GM03348 (cell line): ENCODE measurements around the gene RBM33.

ENCODE experiments used
- DNase-seq: peaks from one replicate; pipeline ENCODE4 v3.0.0; 2012; ENCODE audit warnings: low spot score

Gene RBM33

DNA sequence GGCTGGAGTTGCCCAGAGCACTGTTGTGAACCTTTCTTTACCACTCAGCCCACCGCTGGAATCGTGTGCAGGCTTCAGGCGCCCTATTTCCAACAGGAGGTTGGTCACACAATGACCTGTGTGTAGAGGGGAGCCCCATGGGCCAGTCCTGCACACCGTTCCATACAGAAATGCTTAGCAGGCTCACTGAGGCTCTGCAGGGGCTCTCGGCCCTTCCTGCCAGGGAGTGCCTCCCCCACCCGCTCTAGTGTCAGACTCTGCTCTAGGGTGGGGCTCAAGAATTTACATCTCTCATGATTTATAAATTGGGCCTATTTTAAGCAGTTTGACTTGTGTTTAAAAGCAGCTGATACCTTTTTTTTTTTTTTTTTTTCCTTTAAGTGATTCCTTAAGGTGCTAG is 125.8 kb downstream of the RBM33 start:
- DNase-seq = no peak

DNA sequence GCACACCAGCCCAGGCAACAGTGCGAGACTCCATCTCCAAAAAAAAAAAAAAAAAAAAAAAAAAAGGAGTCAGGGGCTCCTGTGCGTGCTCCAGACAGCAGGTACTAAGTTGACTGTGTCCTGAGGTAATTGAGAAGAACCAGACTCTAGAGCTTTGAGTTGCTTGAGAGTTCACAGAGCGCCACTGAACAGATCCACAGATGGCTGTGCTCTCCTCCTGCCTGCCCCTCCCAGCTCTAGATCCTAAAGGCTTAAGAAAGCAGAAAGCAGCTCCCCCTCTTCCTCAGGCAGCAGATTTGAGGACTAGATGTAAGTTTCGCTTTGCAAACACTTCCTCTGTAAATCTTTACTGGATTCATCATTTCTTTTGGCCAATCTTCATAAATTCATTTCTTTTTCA is 129.1 kb downstream of the RBM33 start:
- no peak for DNase-seq

DNA sequence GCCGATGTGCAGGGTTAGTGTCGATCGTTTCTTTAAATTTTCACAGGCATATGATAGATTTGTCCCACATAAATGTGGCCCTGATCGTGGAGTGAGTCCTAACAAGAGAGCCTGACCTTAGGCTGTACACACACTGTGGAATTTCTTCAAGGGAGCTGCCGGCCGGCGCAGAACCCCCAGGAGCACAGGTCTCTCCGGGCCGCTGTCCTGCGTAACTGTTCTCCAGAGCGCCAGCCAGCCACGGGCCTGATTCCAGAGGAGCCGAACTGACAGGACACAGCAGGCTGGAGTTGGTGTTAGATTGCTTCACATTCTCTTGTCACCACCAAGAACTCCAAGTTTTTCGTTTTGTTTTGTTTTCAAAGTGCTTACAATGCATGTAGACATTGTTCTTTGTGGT is 130.5 kb downstream of the RBM33 start:
- DNase-seq = no peak

DNA sequence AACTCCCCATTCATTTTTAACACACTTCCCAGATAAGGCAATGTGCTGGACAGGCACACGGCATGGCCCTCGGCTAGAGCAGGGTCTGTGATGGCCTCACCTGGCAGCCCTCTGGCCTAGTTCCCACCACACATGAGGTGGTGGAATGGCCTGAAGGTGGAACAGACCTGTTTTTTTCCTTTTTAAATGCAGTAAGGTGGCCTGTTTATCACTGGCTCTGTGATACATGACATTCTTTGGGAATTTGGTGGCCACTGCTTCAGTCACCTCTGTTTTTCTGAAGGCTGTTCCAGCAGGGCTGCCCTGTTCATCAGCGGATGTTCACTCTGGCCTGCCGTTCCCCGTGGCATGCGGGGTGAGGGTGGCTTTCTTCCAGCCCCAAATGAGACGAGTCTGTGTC is 131.2 kb downstream of the RBM33 start:
- no peak for DNase-seq

DNA sequence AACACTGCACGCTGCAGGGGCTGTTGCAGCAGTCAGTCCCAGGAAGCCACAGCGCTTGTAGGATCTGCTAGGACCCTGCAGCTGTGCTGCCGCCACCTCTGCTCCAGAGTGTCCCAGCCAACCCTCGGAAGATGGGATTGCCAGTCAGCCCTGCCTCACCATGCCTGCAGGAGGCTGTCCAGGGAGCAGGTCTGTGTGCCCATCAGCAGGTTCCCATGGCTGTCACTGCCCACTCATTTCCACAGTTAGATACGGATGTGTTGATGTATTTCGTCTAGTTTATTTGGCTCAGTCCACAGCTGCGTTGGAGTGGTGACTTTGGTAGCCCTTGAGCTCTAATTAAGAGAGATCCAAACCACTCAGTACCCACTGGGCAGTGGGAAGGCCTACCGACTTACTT is 132.1 kb downstream of the RBM33 start:
- DNase-seq = no peak

DNA sequence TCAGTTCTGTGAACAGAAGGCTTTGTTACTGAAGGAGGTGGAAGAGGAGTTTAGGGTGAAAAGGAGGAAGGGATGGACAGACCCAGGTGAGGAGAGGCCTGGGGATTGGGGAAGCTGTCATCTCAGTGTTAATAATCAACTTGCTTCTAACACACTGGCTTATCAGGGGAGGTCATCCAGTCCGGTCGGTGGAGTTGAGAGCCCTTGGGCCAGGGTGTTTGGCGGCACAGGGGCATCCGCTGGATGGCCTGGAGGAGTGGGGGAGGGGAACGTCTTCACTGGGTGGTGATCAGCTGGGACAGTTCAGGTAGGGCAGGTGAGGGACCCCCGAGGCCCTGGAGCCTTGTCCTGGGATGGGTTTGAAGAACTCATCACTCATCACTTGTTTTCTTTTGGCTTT is 133.9 kb downstream of the RBM33 start:
- DNase-seq = no peak

DNA sequence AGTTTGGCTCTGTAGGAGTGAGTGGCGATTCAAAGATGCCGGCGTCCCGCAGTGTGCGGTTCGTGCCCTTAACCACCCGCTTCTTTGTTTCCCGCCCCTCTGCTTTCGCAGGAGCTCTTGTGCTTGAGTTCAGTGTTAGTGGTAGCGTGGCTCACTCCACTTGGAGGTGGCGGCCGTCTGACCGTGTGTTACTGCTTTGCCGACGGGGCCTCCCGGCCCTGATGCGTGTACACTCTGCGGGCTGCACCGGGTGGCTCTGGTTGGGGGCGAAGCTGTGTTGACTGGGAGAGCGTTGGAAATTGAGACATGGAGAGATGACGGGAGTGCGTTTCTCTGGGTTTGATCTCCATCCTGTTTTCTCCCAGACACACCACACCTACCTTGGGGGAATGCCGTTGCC is 136.4 kb downstream of the RBM33 start:
- DNase-seq = no peak

DNA sequence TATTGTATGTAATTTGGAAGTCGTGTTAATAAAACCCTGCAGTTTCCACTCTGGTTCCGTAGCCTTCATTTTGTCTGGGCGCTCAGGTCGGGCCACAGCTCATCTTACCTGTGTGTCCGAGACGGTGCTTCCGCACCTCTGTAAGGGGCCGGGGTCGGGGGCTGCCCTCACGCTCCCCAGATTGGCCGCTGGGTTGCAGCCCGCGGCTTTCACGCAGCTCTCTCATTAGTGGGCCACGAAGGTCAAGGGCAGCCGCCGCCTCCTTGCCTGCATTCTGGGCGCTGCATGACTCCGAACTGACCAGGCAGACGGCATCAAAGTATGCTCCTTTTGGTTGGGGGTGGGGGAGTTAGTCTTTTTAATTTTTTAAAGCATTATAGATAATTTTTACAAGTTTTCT is 137.0 kb downstream of the RBM33 start:
- DNase-seq = no peak

DNA sequence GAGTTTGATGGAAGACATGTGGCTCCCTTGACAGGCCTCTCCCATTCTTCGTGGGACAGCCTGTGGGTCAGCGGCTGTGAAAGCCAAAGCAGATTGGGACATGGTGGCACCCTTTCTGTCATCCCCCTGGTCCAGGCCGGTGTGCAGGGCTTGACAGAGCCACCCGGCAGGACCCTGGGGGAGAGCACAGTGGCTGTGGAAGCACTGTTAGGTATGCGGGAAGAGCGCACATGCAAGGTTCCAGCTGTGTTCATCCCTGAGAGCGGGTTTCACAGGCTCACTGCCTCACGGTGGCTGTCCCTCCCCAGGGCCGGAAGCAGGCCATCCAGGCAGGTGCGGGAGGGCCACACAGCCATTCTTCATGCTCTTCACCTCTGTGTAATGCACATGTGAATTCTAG is 138.0 kb downstream of the RBM33 start:
- no peak for DNase-seq

DNA sequence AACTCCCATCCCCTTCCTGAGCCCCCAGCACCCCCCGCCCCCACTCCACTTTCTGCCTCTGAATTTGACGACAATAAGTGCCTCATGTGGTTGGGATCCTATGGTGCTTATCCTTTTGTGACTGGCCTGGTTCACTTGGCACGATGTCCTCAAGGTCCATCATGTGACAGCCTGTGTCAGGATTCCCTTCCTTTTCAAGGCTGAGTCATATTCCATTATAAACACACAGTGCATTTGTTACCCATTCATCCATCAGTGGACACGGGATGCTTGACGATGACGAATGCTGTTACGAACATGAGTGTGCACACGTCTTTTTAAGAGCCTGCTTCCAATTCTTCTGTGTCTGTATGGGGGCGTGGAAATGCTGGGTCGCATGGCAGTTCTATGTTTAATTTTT is 141.1 kb downstream of the RBM33 start:
- DNase-seq = no peak

DNA sequence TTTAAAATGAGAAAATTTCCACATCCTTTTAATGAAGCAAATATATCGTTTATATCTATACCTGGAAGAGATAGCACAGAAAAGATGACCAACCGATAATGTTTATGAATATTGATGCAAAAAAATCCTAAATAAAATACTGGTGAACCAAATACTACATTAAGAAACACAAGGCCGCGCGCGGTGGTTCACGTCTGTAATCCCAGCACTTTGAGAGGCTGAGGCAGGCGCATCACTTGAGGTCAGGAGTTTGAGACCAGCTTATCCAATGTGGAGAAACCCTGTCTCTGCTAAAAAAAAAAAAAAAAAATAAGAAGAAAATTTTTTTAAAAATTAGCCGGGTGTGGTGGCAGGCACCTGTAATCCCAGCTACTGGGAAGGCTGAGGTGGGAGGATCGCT is 142.0 kb downstream of the RBM33 start:
- no peak for DNase-seq

DNA sequence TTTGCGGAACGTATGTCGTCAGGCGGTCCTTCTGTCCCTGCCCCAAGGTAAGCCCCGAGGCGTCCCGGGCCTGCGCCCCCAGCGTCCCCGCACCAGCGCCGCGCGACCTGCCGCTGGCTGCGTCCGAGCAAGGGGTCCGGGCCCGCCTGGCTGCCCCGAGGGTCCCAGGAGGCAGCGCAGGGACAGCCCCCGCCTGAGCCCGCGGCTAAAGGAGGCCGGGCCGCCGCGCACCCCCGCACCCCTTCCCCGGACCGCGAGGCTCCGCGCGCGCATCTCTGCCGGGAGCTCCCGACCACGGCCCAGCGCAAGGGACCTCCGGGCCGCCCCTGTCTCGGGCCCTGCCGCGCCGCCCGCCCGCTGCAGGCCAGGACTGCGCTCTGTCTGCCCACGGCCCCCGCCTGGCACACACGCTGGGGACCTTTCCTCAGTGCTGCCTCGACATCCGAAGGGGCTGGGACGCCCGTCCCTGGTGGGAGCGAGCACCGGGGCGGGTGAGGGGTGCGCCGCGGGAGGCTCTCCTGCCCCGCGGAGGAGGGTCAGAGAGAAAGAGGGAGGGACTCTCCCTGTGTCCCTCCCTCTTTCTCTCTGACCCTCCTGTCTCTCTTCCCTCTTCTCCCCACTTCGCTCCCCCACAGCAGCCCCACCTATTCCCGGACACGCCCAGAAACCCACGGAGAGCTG is 142.8 kb downstream of the RBM33 start:
- DNase-seq = peak; percentile 79

DNA sequence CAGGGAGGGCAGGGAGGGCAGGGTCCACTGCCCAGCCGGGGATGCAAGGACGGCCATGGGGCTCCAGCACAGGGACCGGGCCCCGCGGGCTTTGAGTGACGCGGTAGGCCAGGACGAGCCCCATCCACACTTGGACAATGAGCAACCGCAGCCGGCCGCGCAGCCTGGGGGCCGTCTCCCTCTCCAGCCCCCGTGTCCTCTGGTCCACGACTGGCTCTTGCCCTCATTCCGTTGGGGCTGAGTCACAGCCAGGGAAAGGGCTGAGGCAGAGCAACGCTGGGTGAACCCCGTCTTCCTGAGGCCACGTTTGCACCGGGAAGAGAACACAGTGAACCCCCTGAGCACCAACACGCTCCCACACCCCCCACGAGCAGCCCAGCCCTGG is 144.1 kb downstream of the RBM33 start:
- no peak for DNase-seq

DNA sequence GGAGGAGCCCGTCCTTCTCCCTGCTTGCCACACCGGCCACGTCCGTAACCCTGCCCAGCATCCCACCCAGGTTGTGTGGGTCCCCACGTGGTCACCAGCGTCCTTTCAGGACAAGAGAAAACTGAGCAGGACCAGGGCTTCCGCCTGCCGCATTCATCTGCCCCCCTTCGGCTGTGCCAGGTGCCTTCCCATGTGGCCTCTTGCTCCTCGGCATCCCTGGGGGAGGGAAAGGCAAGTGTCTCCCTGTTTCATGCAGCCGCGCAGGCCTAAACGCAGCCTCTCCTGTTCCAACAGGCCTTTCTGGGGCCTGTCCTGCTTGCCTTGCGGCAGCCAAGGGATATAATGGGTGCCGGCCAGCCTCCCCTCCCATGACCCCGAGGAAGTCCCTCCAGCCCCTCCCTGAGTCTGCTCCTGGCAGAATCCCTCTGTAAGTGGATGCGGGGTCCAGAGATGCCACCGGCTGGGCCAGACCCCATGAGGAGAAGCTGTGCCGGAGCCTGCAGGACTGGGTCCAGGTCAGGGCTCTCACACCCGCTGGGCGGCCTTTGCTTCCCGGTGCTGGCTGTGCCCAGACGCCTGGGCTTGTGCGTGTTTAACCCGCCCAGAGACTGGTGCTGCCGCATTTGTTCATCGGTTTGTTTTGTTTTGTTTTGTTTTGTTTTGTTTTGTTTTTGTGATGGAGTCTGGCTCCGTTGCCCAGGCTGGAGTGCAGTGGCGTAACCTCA is 144.7 kb downstream of the RBM33 start:
- DNase-seq = no peak

DNA sequence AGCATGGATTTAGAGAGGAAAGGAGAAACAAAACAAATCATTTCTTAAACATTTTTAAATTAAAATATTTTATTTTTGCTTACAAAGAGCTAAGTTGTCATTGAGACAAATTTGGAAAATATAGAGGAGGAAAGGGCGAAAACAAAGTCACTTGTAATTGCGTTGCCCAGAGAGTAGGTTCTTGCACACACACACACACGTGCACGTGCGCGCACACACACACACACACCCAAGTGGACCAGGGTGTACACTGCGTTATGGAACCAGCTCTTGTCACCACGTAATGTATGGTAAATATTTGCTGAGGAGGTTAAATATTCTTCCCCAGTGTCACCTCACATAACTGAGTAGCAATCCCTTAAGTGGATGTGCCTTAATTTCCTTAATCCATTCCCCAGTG is 146.2 kb downstream of the RBM33 start:
- DNase-seq = no peak

DNA sequence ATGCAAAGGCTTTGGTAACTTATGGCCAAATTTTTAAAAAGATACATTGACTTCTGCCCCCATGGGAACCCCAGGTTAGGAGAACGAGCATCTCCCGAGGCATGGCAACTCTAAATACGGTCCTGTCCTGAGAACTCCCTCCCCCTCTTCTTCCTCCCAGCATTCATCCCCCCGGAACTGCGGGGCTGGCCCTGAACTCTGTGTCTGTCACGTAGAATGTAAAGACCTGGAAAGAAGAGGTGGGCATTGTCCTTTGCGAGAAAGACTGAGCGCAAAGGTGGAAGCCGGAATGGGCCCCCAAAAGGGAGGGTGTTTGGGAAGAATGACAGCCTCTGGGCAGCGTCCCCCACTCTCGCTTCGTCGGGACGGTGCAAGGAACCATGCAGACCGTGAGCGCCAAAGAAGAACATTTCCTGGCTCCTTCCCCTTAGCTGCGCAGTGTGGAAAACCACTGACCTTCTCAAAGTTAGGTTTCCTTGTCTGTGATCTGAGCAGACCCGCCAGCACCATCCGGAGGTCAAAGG is 146.8 kb downstream of the RBM33 start:
- DNase-seq = no peak

DNA sequence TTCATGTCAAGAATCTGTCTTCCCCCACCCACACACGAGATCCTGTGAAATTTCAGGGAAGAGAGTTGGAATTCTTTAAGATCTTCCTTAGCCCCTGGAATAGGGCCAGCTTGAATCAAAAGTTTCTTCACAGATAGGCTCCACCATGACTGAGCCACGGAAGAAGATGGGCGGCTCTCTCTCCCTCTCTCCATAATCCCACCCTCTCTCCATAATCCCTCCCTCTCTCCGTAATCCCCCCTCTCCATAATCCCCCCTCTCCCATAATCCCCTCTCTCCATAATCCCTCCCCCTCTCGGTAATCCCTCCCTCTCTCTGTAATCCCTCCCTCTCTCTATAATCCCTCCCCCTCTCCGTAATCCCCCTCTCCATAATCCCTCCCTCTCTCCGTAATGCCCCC is 147.4 kb downstream of the RBM33 start:
- no peak for DNase-seq

DNA sequence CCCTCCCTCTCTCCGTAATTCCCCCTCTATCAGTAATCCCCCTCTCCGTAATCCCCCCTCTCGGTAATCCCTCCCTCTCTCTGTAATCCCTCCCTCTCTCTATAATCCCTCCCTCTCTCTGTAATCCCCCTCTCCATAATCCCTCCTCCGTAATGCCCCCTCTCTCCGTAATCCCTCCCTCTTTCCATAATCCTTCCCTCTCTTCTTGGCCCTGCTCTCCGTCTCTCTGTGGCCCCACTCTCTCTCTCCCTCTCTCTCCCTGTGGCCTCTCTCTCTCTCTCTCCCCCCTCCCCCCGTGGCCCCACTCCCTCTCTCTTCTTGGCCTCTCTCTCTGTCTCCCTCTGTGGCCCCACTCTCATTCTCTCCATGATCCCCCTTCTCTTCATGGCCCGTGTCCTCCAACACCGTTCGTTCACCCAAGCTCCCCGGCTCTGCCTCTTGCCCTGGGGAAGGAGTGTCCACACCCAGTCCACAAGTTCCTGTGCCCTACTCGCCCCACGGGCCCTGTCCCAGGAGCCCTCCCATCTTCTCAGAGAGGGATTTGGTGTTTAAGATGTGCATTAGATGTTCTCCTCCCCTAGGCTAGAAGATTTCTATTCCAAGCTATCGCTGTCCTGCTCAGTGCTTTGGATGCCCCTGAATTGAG is 148.0 kb downstream of the RBM33 start:
- no peak for DNase-seq

DNA sequence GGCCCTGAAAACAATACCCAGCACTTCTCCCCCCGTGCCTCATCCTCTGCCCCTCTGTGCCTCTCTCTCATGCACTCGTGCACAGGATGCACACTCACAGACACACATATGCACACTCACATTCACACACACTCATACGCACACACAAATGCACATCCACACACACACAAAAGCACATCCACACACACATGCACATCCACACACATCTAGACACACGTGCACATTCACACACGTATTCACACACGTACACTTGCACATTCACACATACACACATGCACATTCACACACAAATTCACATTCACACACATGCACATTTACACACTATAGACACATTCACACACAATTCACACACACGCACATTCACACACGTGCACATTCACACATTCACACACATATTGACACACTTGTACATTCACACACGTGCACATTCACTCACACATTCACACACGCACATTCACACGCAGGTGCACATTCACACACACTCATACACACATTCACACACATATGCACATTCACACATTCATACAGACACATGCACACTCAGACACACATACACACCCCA is 148.6 kb downstream of the RBM33 start:
- DNase-seq = no peak

DNA sequence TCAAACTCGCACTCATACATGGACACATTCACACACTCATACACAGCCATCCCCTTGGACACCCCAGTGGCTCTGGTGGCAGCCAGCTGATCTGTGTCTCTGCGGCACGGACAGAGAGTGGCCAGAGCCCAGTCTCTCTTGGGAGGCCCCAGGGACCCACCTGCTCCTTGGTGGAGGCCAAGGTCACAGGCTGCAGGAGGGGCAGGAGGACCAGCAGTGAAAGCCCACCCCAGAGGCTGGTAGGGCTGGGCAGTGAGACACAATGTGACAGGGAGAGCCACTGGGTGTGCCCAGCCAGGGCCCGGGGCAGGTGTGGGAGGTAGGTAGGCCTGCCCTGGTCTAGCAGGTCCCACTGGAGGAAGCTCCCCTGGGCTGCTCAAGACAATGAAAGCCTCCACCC is 149.3 kb downstream of the RBM33 start:
- no peak for DNase-seq

DNA sequence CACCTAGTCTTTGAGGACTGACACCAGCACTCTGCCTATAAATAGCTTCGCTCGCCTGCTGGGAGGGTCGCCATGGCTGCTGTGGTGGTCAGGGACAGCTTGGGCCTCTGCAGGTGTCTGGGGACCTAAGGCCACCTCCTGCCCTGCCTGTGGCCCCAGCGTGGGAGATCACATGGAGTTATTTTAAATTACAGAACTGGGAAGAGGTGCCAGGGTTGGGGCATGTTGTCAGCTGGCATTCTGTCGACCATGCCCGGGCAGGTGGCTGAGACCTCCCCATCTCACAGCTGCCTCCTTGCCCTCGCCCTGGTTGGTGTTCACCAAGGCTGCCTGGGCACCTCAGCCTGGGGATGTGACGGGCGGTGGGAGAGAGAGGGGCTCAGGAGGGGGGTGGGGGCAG is 149.7 kb downstream of the RBM33 start:
- no peak for DNase-seq

DNA sequence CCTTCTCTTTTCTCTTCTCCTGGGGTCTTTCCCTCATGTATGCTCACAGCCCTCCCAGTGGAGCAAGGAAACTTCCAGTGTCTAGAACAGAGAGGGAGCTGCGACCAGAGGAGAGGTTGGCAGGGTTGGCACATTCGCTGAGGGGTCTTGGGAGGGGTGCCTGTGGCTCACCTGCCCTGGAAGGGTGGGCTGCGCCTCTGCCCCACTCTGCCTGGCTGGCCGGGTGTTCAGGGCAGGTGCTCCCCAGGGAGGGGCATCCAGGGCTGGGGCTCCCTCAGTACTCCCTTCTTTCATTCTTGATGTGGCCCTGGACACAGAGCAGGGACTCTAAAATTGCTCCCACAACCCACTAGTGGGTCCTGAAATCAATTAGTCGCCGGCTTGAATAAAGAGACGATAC is 150.9 kb downstream of the RBM33 start:
- no peak for DNase-seq

DNA sequence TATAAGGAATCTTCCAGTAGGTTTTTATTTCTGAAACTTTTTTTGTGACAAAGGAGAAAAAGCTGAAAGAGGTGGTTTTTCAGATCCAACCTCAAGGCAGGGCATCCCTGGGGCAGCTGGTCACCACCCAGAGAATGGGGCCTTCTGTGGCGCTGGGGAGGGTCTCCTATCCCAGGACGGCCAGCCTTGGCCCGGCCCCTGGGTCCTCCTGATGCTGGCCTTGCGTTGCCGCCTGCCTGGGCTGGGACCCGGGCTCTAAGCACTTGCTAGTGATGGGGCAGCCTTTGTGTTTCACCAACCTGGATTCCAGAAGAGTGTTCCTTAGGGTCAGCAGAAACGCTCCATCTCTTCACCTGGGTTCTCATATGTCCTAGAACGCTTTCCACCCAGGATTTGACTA is 151.5 kb downstream of the RBM33 start:
- DNase-seq = no peak
